ENCODE data around the gene NLGN1.
"Not testable (repeated sequence)": the region's sequence is repeated elsewhere in the genome, so short reads cannot be mapped to it uniquely, and the experiment has no call there.

Gene NLGN1

DNA sequence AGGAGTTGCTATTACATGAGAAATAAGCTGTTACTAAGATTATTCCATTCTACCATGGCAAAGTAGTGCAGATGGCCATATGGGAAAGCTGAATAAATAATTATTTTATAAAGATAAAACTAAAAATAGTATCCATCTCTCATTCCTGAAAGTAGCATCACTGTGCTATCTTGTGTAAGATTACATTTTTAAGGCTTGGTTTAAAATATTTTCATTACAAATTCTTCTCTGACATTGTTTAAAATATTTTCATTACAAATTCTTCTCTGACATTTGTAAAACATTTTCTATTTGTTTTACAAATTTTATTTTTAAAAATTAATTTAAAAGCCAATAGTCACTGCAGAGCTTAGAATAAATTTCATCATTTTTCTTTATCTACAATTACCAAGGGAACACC lies 796.1 kb downstream of the NLGN1 start:
- DNase-seq = no peak

DNA sequence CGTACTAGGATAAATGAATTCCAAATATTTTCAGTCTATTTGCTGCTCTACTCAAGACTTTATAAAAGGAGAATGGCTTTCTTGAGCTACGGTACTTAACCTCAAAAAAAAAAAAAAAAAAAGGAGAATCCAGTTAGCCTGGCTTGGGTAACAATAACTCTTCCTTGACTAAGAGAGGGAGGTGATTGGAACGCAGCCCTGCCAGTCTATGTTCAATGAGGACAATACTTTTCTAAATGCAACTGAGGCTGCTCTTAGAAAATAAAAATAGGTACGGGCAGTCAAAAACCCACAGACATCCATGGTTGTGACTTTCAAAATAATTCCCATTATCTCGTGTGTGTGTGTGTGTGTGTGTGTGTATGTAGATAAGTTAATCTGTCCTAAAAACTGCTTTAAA lies 799.9 kb downstream of the NLGN1 start:
- no peak for DNase-seq

DNA sequence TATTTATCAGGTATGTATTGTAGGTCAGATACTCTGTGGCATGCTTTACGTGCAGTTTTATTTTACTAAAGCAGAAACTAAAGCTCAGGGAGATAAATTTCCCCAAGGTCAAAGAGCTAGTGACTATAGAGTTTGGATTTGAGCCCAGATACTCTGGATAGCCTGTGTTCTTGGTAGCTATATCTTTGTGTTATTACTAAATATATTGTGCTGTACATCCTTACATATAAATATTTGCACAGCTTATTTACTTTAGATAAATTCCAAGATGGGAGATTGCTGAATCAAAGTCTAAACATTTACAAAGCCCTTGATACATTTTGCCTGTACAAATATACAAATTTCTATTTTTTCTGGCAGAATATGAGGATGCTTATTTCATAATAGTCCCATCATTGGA lies 800.7 kb downstream of the NLGN1 start:
- DNase-seq = no peak

DNA sequence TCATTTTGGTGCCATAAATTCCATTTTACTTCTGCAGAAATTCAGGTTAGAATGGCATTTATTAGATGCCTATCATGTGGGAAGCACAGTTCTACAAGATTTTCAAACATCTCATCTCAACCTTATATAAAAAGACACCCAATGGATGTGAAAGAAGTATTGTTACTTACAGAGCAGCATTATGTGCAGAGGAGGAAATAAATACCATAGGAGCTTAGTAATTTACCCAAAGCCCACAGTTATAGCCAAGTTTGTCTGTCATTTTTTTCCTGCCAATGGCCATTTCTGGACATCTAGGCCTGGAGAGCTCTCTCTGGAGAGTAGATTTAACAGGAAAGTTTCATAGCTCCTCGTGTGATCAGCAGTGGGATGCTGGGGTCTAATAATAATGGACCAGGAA lies 802.2 kb downstream of the NLGN1 start:
- DNase-seq = no peak

DNA sequence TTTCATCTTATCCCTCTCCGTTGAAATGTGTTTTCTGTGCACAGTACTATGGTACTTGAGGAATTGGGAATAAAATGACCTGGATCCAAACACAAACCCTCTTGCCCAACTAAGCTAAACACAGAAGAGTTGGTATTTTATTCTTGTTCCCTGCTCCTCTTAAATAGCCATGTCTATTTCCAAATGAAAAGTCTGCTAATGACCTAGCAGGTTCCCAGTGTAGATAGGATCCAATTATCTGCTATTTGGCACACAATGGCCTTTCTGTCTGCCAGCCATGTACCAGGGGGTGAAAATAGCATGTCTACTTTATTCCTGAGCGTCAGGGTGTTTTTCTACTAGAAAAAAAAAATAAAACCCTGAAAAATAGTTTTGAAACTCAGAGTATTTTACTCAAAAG lies 804.6 kb downstream of the NLGN1 start:
- DNase-seq = peak; percentile 22

DNA sequence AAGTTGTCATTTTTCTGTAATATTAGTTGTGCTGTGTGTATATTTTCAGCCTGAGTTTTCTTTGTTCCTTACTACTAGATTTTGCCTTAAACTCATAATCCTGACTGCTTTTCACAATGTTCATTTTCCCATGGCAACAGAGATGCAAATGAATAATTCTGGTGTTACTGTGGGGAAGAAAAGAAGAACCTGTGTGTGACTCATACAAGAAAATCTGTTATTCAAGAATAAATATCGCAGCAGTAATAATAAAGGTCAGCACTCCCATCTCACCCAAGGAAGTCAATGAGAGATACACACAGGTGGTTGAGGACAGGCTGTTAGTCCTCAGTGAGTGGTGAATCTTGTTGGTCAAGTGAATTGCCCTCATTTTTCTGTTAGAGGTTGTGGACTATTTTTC lies 805.0 kb downstream of the NLGN1 start:
- DNase-seq = no peak

DNA sequence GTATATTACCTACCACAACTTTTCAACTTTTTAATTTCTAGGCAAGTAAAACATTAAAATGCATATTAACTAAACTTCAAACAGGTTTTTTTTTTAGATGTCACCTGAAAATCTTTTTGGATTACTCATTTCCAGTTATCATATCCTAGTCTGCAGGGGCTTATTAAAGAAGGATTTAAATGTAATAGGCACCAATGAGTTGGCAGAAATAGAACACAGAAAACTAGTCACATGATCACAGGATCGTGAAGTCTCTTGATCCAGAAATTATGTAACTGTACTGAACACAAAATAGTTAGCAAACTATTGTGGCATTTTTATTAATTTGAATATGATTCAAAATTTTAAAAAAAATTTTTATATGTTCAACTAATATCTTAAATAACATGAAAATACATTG lies 807.2 kb downstream of the NLGN1 start:
- no peak for DNase-seq

DNA sequence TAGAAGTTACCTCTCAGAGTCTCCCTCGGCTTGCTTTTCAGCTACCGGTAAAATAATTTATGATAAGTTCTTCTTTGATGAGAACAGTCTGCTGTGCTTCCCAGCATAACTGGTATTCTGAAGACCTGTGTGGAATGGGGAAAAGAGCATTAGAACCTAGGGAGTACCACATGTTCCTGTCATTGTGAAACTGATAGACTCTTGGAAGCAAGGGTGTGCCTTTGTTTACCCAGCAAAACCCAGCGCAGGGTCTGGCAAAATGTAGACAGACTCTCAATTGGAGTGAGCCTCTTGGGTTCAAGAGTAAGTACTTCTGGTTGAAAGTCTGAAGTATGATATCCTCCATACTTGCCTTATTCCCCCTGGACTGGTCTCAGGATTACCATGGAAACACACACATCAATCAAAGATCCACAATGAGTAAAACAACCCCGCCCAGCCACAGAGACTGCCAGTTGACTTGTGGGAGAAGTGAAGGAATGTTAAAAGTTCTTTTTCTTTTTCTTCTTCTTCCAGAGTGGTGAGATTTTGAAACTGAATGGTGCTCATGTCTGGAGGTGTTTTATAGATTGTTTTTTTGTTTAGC lies 809.2 kb downstream of the NLGN1 start:
- DNase-seq = no peak

DNA sequence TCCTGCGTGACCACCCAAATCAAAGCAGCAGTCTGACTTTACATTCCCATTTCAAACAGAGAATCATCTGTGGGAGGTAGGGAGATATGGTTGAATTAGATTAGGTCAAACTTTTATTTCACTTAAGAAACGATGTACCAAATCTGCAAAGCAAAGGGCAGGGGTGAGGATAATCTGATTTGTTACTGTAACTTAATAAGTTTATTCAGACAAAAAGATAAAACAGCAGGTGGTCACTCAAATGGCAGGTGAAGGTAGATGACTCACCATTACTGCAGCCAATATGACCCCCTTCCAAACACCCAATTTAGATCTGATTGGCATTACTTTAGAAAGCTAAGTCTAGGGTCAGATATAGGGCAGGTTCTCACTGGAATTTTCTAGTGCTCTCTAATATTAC lies 810.6 kb downstream of the NLGN1 start:
- DNase-seq = no peak

DNA sequence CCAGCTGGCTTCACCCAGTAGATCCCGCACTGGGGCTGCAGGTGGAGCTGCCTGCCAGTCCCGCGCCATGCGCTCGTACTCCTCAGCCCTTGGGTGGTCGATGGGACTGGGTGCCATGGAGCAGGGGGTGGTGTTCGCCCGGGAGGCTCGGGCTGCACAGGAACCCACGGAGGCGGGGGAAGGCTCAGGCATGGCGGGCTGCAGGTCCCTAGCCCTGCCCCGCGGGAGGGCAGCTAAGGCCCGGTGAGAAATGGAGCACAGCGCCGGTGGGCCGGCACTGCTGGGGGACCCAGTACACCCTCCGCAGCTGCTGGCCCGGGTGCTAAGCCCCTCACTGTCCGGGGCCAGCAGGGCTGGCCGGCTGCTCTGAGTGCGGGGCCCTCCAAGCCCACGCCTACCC lies 814.4 kb downstream of the NLGN1 start:
- DNase-seq = not testable (repeated sequence)

DNA sequence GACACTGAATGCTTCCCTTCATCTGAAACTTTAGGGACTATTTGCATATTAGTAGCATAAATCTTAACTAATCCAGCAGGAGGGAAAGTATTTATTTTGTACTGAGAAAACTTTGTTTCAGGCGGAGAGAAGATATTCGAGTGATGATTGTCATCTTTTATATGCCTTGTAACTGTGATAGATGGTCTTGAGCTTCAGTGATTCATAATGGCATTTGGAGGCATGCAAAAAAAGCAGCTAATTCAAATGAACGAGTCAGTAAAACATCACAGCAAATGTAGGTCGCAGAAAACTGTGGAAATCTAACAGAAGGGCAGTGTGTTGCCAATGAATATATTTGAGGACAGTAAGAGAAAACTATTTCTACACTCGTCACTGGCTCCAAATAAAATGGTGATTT lies 817.9 kb downstream of the NLGN1 start:
- no peak for DNase-seq

DNA sequence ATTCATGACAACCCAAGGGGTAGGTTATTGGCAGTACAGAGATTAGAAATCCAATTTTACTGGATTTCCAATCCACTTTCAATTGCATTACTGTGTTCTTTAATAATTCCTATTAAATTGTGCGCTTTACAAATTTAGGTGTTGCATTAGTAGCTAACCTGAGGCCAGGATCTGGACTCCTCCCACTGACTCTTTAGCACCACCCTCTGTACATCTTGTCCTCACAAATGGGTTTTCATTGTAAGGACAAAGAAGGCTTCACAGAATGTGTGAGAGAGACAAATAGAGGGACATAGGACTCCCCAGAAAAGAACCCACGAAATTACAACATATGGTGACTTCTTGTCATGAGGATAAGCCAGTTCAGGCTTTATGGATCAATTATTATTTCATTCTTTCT lies 818.5 kb downstream of the NLGN1 start:
- no peak for DNase-seq

DNA sequence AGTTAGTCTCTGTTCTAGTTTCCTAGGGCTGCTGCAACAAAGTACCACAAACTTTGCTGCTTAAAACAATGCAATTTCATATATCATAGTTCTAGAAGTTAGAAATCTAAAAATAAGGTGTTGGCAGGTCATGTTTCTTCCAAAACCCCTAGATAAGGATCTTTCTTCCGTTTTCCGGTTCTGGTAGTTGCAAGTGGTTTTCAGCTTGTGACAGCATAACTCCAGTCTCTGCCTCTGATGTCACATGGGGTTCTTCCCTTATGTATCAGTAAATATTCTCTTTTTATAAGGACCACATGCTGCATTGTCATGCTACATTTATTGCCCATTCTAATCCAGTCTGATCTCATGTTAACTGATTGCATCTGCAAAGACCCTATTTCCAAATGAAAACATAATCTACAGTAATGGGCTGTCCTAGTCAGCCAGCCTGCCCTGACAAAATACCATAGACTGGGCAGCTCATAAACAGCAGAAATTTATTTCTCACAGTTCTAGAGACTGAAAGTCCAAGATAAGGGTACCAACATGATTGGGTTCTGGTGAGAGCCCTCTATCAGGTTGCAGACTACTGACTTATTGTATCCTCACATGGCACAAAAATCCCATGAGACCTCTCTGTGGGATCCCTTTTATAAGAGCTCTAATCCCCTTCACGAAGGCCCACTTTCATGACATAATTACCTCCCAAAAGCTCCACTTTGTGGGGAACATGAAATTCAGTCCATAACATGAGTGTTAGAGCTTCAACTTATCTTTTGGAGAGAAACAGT lies 819.6 kb downstream of the NLGN1 start:
- no peak for DNase-seq

DNA sequence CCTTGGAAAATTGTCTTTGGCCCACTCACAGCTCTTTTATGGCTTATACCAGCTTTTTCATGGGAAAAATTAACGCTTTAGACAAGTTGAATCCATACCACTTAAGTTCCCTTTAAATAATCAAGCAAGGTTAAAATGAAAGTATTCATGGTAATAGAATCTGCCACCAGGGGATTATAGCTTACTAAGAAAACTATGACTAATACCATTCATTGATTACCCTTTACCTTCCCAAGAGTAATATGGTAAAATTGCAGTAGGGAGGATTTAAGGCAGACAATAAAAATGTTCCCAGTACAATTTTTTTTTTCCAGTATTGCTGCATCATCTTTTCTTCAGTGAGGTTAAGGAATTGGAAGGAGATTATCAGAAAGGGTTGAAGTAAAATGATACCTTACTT lies 820.5 kb downstream of the NLGN1 start:
- no peak for DNase-seq

DNA sequence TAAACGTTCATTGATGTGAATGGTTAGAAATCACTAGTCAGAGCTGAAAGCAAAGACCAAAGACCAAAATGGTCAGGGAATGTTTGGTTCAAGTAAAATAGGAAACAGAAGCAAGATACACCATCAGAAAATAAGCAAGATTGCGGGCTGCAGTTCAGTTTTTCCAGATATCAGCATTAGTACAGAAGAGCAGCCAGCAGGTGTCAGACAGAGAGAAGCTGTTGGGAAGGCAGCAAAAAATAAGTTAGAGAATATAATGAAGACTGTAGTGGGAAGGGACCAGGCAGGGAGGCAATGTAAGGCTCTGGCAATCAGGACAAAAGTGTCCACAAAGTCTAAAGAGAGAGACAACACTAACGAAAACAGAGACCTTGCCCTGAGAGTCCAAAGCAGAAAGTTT lies 822.2 kb downstream of the NLGN1 start:
- DNase-seq = no peak

DNA sequence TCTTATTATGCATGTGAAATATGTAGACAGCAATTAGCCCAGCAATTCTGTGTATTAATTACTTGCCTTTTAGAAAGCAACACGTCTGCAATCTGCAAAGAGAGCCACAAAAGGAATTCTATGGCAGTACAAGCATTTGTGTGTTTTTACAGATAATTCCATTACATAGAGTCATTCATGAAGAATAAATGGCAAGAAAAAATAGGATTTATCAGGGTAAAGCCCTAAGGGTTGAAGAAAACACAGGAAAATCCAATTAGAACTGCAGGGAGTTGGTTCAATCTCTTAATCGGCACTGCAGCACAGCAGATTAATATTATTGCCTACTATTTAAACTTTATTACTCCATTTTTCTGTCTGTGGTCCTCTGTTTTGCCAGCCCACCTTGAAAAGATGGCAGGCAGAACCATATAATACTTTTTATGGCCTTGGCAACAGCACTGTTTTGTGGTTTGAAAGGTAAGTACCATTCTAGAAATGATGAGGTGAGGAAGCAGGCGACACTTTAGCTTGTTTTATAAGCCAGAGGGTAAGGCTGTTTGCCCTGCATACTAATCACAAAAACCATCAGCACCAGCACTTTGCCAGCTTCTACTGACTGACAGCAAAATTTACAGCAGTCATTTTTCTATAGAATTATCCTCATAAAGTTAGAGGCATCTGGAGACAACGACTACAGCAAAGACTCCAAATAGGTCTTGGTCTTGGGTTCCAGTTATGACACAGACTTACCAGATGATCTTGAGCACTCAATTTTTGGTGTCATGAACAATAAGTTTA lies 823.4 kb downstream of the NLGN1 start:
- no peak for DNase-seq

DNA sequence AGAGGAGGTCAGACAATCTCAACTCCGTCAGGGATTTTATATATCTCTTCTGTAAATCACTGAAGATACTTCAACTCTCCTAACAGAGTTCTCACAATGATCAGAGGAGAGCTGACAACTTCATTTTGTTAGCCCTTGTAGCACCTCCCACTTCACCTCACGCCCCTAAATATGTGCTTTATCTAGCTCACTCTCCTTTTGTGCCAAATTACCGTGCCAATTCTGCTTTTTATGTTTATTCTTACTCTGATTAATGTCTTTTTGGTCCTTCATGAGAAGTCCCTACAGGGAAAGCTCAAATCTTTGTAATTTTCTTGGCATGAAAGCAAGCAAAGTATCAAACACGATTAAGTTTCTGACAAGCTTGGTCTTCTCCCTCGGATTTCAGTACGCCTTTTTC lies 825.5 kb downstream of the NLGN1 start:
- no peak for DNase-seq

DNA sequence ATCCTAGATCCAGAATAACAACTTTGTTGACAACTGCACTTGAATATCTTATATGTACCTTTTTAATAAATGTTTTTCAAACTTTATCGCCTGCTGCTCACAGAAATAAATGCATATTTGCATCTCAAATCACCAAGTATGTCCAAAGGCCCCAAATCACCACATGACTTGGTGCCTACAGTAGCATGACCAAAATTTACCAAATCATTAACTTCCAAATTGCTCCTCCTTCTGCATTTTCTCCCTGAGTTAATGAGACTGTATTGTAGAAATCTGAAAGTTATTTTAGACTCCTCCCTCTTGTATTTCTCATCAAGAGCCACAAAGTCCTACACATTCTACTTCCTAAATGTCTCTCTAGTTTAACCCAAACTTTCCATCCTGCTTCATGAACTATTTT lies 826.1 kb downstream of the NLGN1 start:
- DNase-seq = no peak

DNA sequence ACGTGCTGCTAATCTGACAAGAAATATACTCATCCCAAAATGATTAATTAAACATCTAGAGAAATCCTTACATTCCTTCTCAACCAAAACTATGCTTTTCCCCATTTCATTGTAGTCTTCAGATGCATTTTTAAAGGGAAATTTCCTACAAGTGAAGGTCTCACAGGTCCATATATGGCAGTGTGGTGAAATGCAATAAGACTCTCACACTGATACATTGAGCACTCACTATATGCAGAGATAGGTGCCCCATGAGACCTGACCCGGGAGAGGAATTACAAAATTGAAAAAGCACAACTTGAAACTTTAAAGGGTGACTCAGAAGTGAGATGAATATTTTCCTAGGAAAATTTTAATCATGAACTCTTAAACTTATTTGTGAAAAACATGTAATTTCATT lies 832.4 kb downstream of the NLGN1 start:
- no peak for DNase-seq

DNA sequence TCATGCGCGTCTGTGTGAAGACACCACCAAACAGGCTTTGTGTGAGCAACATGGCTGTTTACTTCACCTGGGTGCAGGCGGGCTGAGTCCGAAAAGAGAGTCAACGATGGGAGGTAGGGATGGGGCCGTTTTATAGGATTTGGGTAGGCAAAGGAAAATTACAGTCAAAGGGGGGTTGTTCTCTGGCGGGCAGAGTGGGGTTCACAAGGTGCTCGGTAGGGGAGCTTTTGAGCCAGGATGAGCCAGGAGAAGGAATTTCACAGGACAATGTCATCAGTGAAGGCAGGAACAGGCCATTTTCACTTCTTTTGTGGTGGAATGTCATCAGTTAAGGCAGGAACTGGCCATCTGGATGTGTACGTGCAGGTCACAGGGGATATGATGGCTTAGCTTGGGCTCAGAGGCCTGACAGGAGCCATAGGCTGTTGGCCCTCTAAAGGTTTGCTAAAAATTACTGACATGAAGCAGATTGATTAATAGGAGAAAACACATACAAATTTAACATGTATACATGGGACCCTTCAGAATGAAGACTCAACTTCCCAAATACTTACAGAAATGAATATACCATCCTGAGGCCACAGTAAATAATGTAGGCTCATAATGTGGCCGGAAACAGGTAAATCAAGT lies 834.6 kb downstream of the NLGN1 start:
- DNase-seq = not testable (repeated sequence)

DNA sequence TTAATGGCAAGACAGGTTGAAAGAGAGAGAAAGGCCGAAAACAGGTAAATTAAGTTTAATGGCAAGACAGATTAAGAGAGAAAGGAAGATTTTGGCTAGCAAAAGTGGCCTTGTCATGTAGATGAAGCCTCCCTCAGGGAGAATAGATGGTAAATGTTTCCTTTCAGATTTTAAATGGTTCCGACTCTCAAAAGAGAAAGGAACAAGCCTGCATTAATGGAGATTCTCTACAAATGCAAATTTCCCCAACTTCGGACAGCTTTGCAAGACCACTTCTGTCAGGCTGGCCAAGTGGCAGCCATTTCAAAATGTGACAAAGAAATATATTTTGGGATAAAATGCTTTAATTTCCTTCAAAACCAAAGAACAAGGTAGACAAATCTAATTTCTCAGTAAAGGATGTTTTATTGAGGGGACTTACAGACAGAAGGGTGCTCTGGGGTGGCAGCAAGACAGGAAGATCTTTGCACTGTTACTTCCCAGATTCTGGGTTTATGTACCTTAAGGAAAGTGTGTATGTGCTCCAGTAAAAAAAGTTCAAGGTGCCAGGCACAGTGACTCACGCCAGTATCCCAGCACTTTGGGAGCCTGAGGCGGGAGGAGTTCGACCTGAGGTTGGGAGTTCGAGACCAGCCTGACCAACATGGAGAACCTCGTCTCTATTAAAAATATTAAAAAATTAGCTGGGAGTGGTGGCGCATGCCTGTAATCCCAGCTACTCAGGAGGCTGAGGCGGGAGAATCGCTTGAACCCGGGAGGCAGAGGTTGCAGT lies 835.3 kb downstream of the NLGN1 start:
- no peak for DNase-seq

DNA sequence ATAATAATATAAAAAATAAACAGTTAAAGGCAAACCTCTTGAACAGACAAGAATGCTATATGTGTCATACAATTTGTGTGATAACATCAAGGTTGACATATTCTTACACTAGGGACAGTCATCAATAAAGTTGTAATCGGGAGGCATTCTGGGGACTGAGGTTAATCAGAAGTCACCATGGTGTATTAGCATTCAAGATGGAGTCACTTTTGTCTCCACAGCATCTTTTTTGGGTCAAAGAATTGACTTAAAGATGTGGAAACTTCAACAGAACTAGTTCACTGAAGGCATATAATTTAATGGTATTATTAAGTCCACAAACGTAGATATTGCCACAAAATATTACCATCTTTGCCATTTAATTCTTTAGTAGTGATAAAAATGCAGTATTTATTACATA lies 836.0 kb downstream of the NLGN1 start:
- no peak for DNase-seq

Data from NCI-H1436 (cell line).